GM18508 (cell line): ENCODE results near the gene TMEM120B.
A peak's percentile ranks its signal among the peaks of the same experiment; 100 is the strongest.
"Not testable (repeated sequence)": the region's sequence is repeated elsewhere in the genome, so short reads cannot be mapped to it uniquely, and the experiment has no call there.

Experiments
- ATAC-seq: cut with Tn5 transposase; IDR thresholded peaks from one replicate; pipeline ENCODE4 v1.9.1; 2021; ENCODE audit warnings: moderate number of reproducible peaks; ENCODE audit not compliant: insufficient read depth, unreplicated experiment

The TMEM120B gene

DNA sequence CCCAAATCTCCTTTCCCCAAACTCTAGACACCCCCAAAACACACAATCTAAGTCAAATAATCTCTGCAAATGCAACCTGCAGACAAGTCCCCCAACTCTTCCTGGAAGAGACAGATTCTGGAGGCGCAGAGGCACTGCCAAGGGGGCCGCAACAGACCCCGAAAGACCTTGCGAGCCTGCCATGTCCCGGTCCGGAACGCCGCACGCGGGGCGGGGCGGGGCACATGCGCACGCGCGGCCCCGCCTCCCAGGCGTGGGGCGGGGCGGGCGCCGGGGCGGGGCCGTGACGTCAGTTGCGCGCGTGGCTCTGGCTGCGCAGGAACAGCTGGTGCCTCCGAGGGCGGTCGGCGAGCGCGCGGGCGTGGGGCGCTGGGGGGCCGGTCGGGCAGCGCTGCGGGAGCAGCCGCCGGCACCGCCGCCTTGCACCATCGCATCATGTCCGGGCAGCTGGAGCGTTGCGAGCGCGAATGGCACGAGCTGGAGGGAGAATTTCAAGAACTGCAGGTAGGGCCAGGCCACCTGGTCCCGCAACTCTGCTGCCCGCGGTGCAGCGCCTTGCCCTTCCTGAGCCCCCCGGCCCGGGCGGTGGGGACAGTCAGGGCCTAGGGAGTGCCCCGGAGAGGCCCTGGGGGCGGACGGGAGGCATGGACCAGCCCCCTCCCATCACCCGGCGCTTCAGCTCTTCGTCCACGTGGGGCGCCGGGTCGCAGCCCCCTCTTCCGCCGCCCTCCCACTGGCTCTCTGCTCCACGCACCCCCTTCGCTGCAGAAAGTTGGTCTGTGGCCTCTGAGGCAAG is at the start of gene TMEM120B:
Gene TMEM120B, plus strand, starts transcription at position 292 of the 796 bp plus-strand sequence. Its CDS starts 144 bp downstream, at position 436.
- peak; percentile 52 for ATAC-seq

GRCh38 chr12:121663610-121663929 is 49.0 kb upstream of the TMEM120B start:
- ATAC-seq = no peak

- ATAC-seq = not testable (repeated sequence)
These were observed 45.7 kb upstream of the TMEM120B start for GRCh38 chr12:121666829-121667228.

- no peak for ATAC-seq
These were observed 43.6 kb upstream of the TMEM120B start for GRCh38 chr12:121668750-121669520.

DNA sequence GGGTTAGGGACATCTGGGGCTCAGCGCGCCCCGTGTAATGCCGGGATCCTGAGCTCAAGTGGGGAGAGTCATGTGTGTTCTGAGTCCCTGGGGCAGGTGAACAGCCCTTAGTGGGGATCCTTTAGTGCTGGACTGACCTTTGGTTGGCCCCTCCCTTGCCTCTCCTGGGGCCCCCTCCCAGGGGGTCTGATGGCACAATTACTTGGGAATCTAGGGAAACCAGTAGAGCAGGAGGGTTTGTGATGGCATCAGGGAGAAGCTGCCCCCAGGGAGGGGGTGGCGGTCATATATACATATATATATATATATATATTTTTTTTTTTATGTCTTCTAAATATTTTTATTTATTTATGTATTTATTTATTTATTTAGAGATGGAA is 43.0 kb upstream of the TMEM120B start, which contains the start of gene MORN3:
Gene MORN3, minus strand, starts transcription at position 134 of the 380 bp plus-strand sequence. CDS start 171 bp downstream, outside the sequence.
- no peak for ATAC-seq

DNA sequence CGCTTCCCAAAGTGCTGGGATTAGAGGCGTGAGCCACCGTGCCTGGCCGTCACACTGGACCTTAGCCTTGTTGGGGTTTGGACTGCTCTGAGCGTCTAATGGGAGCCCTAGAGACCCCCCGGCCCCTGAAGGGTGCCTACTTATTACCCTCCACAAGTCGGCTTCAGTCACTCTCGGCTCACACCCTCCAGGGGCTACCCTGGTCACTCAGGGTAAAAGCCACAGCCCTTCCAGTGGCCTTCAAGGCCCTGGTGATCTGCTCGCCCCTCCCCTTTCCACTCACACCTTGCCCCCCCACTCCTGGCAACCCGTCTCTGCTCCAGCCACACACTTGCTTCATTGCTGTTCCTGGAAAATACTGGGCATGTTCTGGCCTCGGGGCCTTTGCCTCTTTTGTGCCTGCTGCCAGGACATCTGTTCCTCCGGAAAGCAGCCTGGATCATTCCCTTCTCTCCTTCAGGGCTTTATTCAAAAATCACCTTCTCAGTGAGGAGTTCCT is 39.5 kb upstream of the TMEM120B start:
- no peak for ATAC-seq

- ATAC-seq = no peak
These were observed 36.4 kb upstream of the TMEM120B start for GRCh38 chr12:121676190-121676589.

- ATAC-seq = no peak
These were observed 34.2 kb upstream of the TMEM120B start for GRCh38 chr12:121678305-121678704.

DNA sequence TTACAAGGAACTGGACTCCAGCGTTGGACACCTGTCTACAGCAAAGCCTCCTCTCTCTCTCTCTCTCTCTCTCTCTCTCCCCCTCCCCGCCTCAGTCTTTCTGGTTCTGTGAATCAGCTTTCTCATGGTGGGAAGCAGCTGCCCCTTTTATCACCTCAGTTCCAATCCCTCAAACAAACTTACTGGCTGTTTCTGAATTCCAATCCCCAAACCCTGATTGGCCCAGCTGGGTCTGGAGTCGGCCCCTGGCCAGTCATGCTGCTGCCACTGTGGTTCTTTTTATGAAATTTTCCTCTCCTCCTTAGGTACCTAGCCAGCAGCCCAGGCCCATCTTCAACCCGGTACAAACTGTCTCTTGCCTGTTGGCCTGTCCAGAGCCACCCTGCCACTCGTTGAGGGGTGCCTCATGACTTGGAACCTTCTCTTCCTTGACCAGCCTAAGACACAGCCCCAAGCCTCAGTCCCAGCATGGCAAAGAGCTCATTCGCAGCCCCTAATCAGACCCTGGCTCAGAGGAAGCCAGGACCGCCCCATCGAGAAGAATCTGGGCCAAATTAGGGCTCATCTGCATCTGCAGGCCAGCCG is 33.7 kb upstream of the TMEM120B start:
- no peak for ATAC-seq

DNA sequence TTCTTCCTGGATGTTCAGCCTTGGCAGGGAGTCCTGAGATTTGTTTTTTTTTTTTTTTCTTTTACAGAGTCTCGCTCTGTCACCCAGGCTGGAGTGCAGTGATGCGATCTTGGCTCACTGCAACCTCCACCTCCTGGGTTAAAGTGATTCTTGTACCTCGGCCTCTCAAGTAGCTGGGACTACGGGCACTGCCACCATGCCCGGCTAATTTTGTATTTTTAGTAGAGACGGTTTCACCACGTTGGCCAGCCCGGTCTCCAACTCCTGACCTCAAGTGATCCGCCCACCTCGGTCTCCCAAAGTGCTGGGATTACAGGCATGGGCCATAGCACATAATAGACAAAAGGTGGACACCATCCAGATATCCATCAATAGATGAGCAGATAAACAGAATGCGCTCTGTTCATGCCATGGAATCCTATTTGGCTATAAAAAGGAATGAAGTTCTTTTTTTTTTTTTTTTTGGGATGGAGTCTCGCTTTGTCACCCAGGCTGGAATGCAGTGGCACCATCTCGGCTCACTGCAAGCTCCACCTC is 32.8 kb upstream of the TMEM120B start:
- ATAC-seq = not testable (repeated sequence)

DNA sequence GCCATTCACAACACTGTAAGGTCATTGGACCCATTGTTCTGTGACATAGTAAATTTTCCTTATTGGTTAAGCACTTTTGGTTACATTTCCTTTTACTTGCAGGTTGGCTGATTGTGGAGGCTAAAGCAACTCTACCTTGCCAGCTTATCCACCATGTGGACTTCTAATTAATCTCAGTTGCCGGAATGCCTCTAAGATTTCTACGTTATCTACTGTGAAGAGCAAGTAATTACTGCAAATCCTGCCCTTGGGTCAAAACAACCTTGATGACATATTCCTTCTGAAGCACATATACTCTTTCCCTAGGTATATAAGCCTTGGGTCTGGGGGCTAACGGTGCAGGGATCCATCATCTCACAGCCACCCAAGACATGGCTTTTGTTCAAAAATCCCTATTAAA is 23.6 kb upstream of the TMEM120B start:
- ATAC-seq = no peak

GRCh38 chr12:121689430-121689829 is 23.1 kb upstream of the TMEM120B start:
- ATAC-seq = no peak

DNA sequence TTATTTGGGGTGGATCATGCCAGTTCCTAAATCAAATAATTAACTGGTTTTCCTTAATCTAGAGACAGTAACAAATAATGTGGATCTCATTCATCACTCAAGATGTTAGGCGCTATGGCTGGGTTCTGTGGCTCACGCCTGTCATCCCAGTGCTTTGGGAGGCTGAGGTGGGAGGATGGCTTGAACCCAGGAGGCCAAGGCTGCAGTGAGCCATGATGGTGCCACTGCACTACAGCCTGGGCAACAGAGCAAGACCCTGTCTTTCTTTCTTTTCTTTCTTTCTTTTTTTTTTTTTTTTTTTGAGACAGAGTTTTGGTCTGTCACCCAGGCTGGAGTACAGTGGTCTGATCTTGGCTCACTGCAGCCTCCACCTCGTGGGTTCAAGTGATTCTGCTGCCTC is 19.8 kb upstream of the TMEM120B start:
- ATAC-seq = not testable (repeated sequence)

DNA sequence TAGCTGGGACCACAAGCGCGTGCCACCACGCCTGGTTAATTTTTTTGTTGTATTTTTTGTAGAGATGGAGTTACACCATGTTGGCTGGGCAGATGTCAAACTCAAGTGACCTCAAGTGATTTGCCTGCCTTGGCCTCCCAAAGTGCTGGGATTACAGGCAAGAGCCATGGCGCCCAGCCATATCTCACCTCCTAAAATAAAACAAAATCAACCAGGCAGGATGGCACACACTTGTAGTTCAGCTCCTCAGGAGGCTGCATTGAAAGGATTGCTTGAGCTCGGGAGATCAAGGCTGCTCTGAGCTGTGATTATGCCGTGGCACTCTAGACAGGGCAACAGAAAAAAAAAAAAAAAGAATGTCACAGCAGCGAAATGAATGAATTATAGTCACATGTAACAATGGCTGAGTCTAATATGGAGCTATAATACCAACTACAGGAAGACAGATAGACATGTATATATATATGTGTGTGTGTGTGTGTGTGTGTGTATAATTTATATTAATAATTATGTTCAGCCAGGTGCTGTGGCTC is 19.3 kb upstream of the TMEM120B start:
- ATAC-seq = no peak

DNA sequence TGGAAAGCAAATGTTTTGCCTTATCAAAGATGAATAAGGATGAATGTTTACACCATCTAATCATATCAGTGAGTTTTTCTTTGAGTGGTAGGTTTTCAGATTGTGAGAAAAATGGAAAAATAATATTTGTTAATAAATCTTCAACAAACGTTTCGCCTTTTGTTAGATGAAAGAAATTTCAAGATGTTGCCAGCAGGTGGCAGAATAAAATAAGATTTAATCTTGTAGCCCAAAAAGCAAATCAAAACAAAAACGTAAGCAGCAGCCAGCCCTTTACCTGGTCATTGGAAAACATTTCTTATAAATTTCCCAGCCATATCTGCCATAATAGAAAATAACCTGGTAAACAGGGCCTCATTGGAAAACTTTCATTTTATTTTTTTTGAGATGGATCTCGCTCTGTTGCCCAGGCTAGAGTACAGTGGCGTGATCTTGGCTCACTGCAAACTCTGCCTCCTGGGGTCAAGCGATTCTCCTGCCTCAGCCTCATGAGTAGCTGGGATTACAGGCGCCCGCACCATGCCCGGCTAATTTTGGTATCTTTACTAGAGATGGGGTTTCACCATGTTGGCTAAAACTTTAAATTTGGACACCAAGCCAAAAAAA is 15.4 kb upstream of the TMEM120B start:
- ATAC-seq = no peak

DNA sequence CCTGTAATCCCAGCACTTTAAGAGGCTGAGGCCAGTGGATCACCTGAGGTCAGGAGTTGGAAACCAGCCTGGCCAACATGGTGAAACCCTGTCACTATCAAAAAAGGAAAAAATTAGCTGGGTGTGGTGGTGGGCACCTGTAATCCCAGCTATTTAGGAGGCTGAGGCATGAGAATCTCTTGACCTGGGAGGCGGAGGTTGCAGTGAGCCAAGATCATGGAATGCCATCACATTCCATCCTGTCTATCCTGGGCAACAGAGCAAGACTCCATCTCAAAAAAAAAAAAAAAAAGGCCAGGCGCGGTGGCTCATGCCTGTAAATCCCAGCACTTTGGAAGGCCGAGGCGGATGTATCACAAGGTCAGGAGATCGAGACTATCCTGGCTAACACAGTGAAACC is 14.7 kb upstream of the TMEM120B start:
- not testable (repeated sequence) for ATAC-seq

GRCh38 chr12:121701667-121702277 is 10.8 kb upstream of the TMEM120B start:
- ATAC-seq = no peak

DNA sequence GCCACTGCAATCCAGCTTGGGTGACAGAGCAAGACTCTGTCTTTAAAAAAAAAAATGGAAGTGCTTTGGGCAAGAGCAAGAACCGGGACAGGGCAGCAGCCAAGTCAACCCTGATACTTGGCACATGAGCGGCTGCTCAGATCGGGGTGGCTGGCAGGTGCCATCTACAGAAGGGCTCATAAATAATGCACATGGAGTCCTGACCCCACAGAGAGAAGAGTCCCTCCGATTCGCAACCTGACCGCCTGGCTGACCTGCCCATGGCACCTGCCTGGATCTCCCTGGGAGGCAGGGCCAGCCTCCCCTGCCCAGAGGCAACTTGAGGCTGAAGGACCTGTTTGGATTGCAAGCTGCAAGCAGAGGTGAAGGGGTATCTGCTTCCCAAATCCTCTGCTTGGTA is 9.6 kb upstream of the TMEM120B start:
- ATAC-seq = no peak

DNA sequence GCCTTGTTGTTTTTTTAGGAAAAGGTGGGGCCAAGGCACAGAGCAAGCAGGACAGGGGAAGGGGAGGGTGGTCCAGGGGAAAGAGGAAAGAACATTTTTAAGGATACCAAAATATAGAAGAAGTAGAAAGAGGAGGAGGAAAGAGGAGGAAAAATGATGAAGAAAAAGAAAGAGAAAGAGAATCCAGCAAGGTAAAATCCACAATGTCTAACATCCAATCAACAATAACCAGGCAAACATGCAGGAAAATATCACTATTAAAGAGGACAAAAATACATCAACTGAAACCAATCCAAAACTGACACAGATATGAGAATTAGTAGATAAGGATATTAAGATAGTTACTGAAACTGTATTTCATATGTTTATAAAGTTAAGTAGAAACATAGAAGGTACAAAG is 7.0 kb upstream of the TMEM120B start:
- no peak for ATAC-seq
